Activated B cell treated with CpG ODN at 0.5 μM for 24 hours (primary cell): ENCODE measurements around the gene DNAJC1. TPM values are rescaled to one million over a fixed set of nuclear protein-coding genes. Genes with fewer than 3 reads are reported as not detected.

Experiments used
- ATAC-seq: fragments of 200-7000 bp; cut with Tn5 transposase; one replicate; pipeline ENCODE4 v1.10.0; 2021; ENCODE audit warnings: low read depth, mild to moderate bottlenecking, moderate library complexity
- CTCF ChIA-PET: fragments of 350-600 bp; sonication (Branson Sonifier 250); formaldehyde crosslinking; loops from one replicate; lab custom pipeline; 2021; ENCODE audit warnings: antibody characterized with exemption; lab: Charles Lee
- POLR2A ChIA-PET: fragments of 350-600 bp; sonication (Branson Sonifier 250); formaldehyde crosslinking; loops from one replicate; lab custom pipeline; 2021; ENCODE audit warnings: antibody characterized with exemption; lab: Charles Lee
- DNase-seq: peaks from one replicate; pipeline ENCODE4 v3.0.0; 2022
- H3K27ac Mint-ChIP-seq: one replicate; pipeline ENCODE4 v1.8.0; 2020; ENCODE audit warnings: mixed read lengths
- H3K27me3 Mint-ChIP-seq: one replicate; pipeline ENCODE4 v1.8.0; 2021; ENCODE audit warnings: mixed read lengths
- H3K36me3 Mint-ChIP-seq: one replicate; pipeline ENCODE4 v1.8.0; 2021; ENCODE audit warnings: low read depth, mixed read lengths
- H3K4me1 Mint-ChIP-seq: one replicate; pipeline ENCODE4 v1.8.0; 2021; ENCODE audit warnings: mixed read lengths
- H3K4me3 Mint-ChIP-seq: one replicate; pipeline ENCODE4 v1.8.0; 2020; ENCODE audit warnings: mild to moderate bottlenecking, mixed read lengths
- H3K9me3 Mint-ChIP-seq: one replicate; pipeline ENCODE4 v1.8.0; 2020; ENCODE audit warnings: mixed read lengths
- intact Hi-C: fragments of 100-400 bp; cut with micrococcal nuclease; formaldehyde crosslinking; loops from one replicate; pipeline ENCODE4 v1.15.1; 2024
- total RNA-seq: library from RNA; stranded (reverse); gene quantifications from 2 replicates; pipeline ENCODE4 v1.2.3, GENCODE V29; 2022
- TF ChIP-seq, protein P1 (sequence below): fragments of 200-600 bp; IDR thresholded peaks from one replicate; pipeline ENCODE4 v1.8.0; 2022; ENCODE audit warnings: antibody characterized with exemption, mild to moderate bottlenecking

DNAJC1 gene
- total RNA-seq, 1 donor from 2014 or later, result 10.9 TPM

DNA sequence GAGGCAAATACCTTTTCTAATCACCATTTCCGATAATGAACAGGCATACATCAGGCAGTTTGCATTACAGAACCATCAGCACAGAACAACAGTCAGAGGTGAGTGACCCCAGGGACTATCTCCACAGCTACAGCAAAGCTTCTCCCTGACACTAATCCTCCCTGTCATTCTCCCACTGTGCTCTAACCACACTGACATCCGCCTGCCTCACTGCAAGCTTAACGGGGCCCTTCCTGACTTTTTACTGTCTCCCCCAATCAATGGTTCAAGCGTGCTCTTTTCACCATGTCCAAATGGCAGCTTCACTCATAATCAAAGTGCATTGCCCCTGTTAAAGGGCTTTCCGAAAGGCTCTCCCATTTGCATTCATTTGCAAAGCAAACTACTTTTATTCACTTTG, 196.3 kb downstream of the DNAJC1 start:
- H3K4me1 Mint-ChIP-seq, result no peaks in the 10 kb centered on the region
- no peak overlapping the region for H3K4me3 Mint-ChIP-seq
- H3K9me3 Mint-ChIP-seq, result no peaks in the 10 kb centered on the region
- intact Hi-C loops, result no loop called here
- no peak for ATAC-seq
- TF ChIP-seq, protein P1, sequence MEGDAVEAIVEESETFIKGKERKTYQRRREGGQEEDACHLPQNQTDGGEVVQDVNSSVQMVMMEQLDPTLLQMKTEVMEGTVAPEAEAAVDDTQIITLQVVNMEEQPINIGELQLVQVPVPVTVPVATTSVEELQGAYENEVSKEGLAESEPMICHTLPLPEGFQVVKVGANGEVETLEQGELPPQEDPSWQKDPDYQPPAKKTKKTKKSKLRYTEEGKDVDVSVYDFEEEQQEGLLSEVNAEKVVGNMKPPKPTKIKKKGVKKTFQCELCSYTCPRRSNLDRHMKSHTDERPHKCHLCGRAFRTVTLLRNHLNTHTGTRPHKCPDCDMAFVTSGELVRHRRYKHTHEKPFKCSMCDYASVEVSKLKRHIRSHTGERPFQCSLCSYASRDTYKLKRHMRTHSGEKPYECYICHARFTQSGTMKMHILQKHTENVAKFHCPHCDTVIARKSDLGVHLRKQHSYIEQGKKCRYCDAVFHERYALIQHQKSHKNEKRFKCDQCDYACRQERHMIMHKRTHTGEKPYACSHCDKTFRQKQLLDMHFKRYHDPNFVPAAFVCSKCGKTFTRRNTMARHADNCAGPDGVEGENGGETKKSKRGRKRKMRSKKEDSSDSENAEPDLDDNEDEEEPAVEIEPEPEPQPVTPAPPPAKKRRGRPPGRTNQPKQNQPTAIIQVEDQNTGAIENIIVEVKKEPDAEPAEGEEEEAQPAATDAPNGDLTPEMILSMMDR, result no peak
- POLR2A ChIA-PET, result no interaction called here
- H3K36me3 Mint-ChIP-seq, result peaks cover 6% of the 10 kb centered on the region
- no peak for DNase-seq
- no peak overlapping the region for H3K27ac Mint-ChIP-seq
- no peaks in the 10 kb centered on the region for H3K27me3 Mint-ChIP-seq
- CTCF ChIA-PET, result no interaction called here

DNA sequence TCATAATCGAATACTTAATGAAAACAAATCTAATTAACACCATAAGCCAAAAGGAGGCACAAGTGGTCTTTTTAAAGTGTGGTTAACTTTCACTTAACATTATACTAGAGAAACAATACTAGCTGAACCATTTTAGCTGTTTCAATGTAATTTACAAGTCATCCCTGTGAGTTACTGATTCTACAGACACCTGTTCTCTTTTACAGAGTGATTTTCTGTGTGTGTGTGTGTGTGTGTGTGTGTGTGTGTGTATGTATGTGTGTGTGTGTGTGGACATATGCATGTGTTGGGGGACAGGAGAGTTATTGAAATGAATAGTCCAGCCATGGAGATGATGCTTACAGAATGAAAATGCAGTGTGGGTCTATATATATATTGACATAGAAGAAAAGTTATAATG, 200.2 kb downstream of the DNAJC1 start:
- no peak overlapping the region for H3K4me3 Mint-ChIP-seq
- no peak for DNase-seq
- H3K27me3 Mint-ChIP-seq, result no peaks in the 10 kb centered on the region
- H3K36me3 Mint-ChIP-seq, result peaks cover 10% of the 10 kb centered on the region
- no peaks in the 10 kb centered on the region for H3K4me1 Mint-ChIP-seq
- peaks cover 2% of the 10 kb centered on the region for H3K9me3 Mint-ChIP-seq
- ATAC-seq, result no peak
- ChIA-PET POLR2A (no interaction called here), CTCF (no interaction called here)
- TF ChIP-seq, protein P1, result no peak
- intact Hi-C loops, result no loop called here
- no peak overlapping the region for H3K27ac Mint-ChIP-seq

- POLR2A ChIA-PET, result no interaction called here
- Mint-ChIP-seq H3K36me3 (peaks cover 16% of the 10 kb centered on the region), H3K9me3 (peaks cover 4% of the 10 kb centered on the region), H3K27me3 (no peaks in the 10 kb centered on the region), H3K4me3 (no peak overlapping the region), H3K4me1 (no peaks in the 10 kb centered on the region), H3K27ac (no peak overlapping the region)
- CTCF ChIA-PET, result no interaction called here
- ATAC-seq (no peak), DNase-seq (no peak)
- intact Hi-C loops, result no loop called here
- TF ChIP-seq, protein P1, result no peak
These were observed 201.9 kb downstream of the DNAJC1 start for GRCh38 chr10:21801609-21802008.

DNA sequence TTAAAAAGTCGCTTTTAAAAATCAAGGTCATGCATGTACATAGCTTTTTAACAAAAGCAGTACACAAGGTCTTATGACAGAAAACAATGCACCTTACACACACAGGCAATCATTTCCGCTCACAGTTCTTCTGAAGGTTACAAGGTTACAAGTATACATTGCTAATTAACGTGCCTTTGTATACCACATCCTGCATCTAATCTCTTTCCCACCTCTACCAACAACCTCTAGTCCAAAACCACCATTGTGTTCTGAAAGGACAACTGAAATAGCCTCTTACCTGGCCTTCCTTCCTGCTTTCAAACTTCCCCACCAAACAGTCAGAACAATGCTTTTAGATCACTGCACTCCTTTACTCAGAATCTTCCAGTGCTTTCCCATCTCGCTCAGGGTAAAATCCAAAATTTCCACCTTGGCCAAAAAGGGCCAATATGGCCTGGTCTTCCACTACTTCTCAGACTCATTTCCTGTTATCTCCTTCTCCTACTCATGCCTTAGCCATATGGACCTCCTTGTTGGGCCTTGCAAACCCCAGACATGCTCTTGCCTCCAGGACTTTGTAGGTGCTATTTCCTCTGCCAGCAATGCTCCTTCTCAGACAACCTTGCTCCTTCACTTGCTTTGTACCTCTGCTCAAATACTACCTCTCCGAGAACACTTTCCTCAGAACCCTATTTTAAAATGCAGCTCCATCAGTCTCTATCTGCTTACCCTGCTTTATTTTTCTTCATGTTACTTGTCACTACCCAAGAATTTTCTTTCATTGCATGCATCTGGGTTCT, 205.4 kb downstream of the DNAJC1 start:
- H3K27ac Mint-ChIP-seq, result no peak overlapping the region

DNA sequence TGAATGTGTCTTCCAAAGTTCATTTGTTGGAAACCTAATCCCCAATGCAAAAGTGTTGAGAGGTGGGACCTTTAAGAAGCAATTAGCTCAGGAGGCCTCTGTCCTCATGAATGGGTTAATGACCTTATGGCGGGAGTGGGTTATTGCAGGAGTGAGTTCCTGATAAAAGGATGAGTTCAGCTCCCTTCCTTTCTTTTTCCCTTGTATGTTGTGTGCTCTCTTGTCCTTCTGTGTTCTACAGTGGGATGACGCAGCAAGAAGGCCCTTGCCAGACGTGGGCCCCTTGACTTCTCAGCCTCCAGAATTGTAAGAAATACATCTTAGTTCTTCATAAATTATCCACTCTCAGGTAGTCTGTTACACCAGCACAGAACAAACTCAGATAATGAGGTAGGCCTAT, 206.0 kb downstream of the DNAJC1 start:
- TF ChIP-seq, protein P1, result no peak
- DNase-seq (no peak), ATAC-seq (no peak)
- Mint-ChIP-seq H3K4me3 (no peak overlapping the region), H3K9me3 (peaks cover 4% of the 10 kb centered on the region), H3K36me3 (peaks cover 14% of the 10 kb centered on the region), H3K27ac (no peak overlapping the region), H3K27me3 (no peaks in the 10 kb centered on the region), H3K4me1 (no peaks in the 10 kb centered on the region)
- POLR2A ChIA-PET, result no interaction called here
- intact Hi-C loops, result no loop called here
- CTCF ChIA-PET, result no interaction called here

More for the DNA sequence above, 205.4 kb downstream of the DNAJC1 start:
- Mint-ChIP-seq H3K36me3 (peaks cover 12% of the 10 kb centered on the region), H3K4me1 (no peaks in the 10 kb centered on the region), H3K4me3 (no peak overlapping the region), H3K9me3 (peaks cover 4% of the 10 kb centered on the region), H3K27me3 (no peaks in the 10 kb centered on the region)
- ChIA-PET POLR2A (no interaction called here), CTCF (no interaction called here)
- DNase-seq, result no peak
- TF ChIP-seq, protein P1, result no peak
- intact Hi-C loops, result no loop called here
- ATAC-seq, result no peak
